Esophagus squamous epithelium (tissue), 4 donors: Measurements from ENCODE around the gene HAUS6.

ENCODE experiments used
- CTCF ChIP-seq, 6 experiments: fragments of 450-650 bp in 4 of 6; fragments of 200-600 bp in 2 of 6; sonication (generic) in 2 of 6; IDR thresholded peaks; one replicate each; pipeline ENCODE4 v1.5.1; 2016 to 2019; ENCODE audit warnings: antibody characterized with exemption in 6 of 6, mild to moderate bottlenecking in 4 of 6, moderate library complexity in 4 of 6
- POLR2A ChIP-seq, 4 donors: fragments of 450-650 bp; IDR thresholded peaks; one replicate each; pipeline ENCODE4 v1.6.1; 2017; ENCODE audit warnings: antibody characterized with exemption in 4 of 4, mild to moderate bottlenecking in 4 of 4, moderate library complexity in 3 of 4

- TF ChIP-seq CTCF (IDR thresholded peaks at IDR 0.05) (no peak), POLR2A (IDR thresholded peaks at IDR 0.05) (no peak)
These were observed 71.8 kb downstream of the HAUS6 start for GRCh38 chr9:19030899-19031298.
